Nephron progenitor cell (in vitro differentiated cells): ENCODE measurements around the gene NR5A2.

Experiments used
- DNase-seq: peaks from one replicate; pipeline ENCODE4 v3.0.0; 2021
- H3K27ac Mint-ChIP-seq: 2 replicates; pipeline ENCODE4 v1.8.0; 2021; ENCODE audit warnings: mild to moderate bottlenecking, moderate library complexity, mixed read lengths
- H3K27me3 Mint-ChIP-seq: 2 replicates; pipeline ENCODE4 v1.8.0; 2021; ENCODE audit warnings: mild to moderate bottlenecking, low read depth, mixed read lengths; ENCODE audit not compliant: poor library complexity
- H3K36me3 Mint-ChIP-seq: 2 replicates; pipeline ENCODE4 v1.8.0; 2021; ENCODE audit warnings: low read depth, mixed read lengths
- H3K4me1 Mint-ChIP-seq: 2 replicates; pipeline ENCODE4 v1.8.0; 2021; ENCODE audit warnings: mixed read lengths
- H3K4me3 Mint-ChIP-seq: 2 replicates; pipeline ENCODE4 v1.8.0; 2021; ENCODE audit warnings: mild to moderate bottlenecking, moderate library complexity, mixed read lengths
- H3K9me3 Mint-ChIP-seq: 2 replicates; pipeline ENCODE4 v1.8.0; 2021; ENCODE audit warnings: mild to moderate bottlenecking, moderate library complexity, mixed read lengths
- CTCF ChIP-seq: fragments of 200-600 bp; sonication (generic); IDR thresholded peaks from 2 replicates; pipeline ENCODE4 v1.5.0; 2021; ENCODE audit warnings: antibody characterized with exemption

Gene NR5A2

DNA sequence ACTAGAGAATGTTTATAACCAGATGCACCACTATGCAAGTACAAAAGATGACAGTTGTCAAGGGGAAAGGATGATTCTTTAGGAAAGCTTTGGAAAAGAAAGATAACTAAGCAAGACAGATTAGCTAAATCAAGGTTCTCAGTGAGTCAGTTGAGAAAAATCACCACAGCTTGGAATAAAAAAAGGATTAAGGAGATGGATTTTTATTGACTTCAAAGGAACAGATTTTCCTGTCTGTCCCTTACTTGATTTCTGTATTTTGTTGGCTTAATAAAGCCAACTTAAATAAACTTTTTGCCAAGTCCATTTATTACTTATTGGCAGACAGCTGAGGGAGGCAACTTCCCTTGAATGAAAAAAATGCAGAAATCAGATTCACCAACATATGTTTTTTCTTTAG is 93.9 kb downstream of the NR5A2 start:
- Mint-ChIP-seq H3K27me3 (no peaks in the 10 kb centered on the region), H3K4me1 (no peaks in the 10 kb centered on the region), H3K9me3 (no peaks in the 10 kb centered on the region), H3K27ac (no peak overlapping the region), H3K4me3 (no peak overlapping the region), H3K36me3 (peaks cover 5% of the 10 kb centered on the region)
- no peak for DNase-seq
- no peak for TF ChIP-seq CTCF

DNA sequence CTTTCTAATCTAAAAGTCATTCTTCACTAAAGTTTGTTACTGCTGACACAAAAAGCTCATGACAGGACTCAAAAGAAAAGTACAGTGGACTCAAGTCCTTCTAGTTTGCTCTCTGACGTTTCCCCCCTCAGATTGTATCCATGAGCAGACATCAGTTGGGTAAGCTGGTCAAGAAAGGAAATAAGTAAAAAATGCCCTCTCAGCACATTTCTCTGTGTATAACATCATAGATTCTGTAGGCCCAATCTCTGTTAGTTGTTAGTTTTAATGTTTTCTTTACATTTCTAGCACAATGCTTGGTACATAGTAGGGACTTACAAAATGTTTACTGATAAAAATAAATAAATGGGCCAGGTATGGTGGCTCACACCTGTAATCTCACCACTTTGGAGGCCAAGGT is 96.8 kb downstream of the NR5A2 start:
- H3K4me3 Mint-ChIP-seq, result no peak overlapping the region
- H3K27me3 Mint-ChIP-seq, result no peaks in the 10 kb centered on the region
- H3K4me1 Mint-ChIP-seq, result peaks cover 11% of the 10 kb centered on the region
- peaks cover 5% of the 10 kb centered on the region for H3K36me3 Mint-ChIP-seq
- H3K9me3 Mint-ChIP-seq, result no peaks in the 10 kb centered on the region
- H3K27ac Mint-ChIP-seq, result no peak overlapping the region
- no peak for DNase-seq
- no peak for TF ChIP-seq CTCF

DNA sequence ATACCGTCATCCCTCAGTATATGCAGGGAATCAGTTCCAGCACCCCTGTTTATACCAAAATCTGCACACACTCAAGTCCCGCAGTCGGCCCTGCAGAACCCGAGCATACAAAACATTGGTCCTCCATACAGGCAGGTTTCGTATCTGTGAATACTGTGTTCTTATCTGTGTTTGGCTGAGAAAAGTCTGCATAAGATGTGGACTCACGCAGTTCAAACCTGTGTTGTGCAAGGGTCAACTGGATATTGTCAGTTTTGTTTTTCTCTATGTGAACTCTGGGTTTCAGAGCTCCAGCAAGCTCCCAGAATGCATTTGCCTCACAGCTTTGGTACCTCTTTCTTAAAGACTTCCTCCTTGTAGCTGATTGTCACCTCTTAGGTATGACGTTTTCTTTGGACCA is 100.6 kb downstream of the NR5A2 start:
- no peak for TF ChIP-seq CTCF
- peaks cover 3% of the 10 kb centered on the region for H3K36me3 Mint-ChIP-seq
- H3K27me3 Mint-ChIP-seq, result no peaks in the 10 kb centered on the region
- H3K27ac Mint-ChIP-seq, result peak overlapping the region; percentile 20
- H3K4me3 Mint-ChIP-seq, result no peak overlapping the region
- DNase-seq, result no peak
- H3K4me1 Mint-ChIP-seq, result peaks cover 25% of the 10 kb centered on the region
- H3K9me3 Mint-ChIP-seq, result no peaks in the 10 kb centered on the region

GRCh38 chr1:200128944-200129879 is 101.7 kb downstream of the NR5A2 start:
- DNase-seq, result no peak
- no peaks in the 10 kb centered on the region for H3K36me3 Mint-ChIP-seq

DNA sequence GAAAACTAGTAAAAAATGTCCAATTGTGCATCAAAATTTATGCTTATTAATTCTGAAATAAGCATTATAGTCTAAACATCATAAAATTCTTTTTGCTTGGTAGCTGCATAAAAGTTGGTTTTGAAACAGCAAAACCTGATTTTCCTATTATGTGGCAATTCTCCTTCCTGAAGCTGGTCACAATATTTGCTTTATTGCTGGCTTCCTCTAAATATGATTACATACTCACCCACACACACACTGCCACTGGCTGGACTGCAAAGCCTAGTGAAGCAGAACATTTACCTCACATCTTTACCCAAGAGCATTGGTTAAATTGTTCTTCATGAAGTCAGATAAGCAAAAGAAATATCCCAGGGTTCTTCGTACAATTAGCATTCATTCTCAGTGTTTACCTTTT is 103.0 kb downstream of the NR5A2 start:
- Mint-ChIP-seq H3K36me3 (no peaks in the 10 kb centered on the region), H3K4me3 (no peak overlapping the region), H3K4me1 (peaks cover 25% of the 10 kb centered on the region), H3K27me3 (no peaks in the 10 kb centered on the region), H3K9me3 (no peaks in the 10 kb centered on the region), H3K27ac (no peak overlapping the region)
- TF ChIP-seq CTCF, result no peak
- DNase-seq, result no peak

More at GRCh38 chr1:200128944-200129879, 101.7 kb downstream of the NR5A2 start:
- no peaks in the 10 kb centered on the region for H3K9me3 Mint-ChIP-seq
- H3K4me3 Mint-ChIP-seq, result no peak overlapping the region
- TF ChIP-seq CTCF, result no peak
- peak overlapping the region; percentile 22 for H3K27ac Mint-ChIP-seq
- H3K27me3 Mint-ChIP-seq, result no peaks in the 10 kb centered on the region
- peaks cover 25% of the 10 kb centered on the region for H3K4me1 Mint-ChIP-seq
